Astrocyte of the spinal cord (primary cell): ENCODE measurements around the gene PRKAG2.

ENCODE experiments used
- DNase-seq: peaks from one replicate; pipeline ENCODE4 v3.0.0; 2011; ENCODE audit warnings: low read depth, low spot score
- H3K4me3 ChIP-seq: 2 replicates; pipeline ENCODE4 v1.5.1; 2011; ENCODE audit warnings: low read depth, mild to moderate bottlenecking, low read length, moderate library complexity
- CTCF ChIP-seq: IDR thresholded peaks from 2 replicates; pipeline ENCODE4 v1.5.1; 2012; ENCODE audit warnings: low read depth, mild to moderate bottlenecking, low read length, inconsistent platforms
- in situ Hi-C: cut with HindIII; loops from 2 replicates; pipeline ENCODE4 v1.10.0; 2017; ENCODE audit warnings: low sequenced_read_pairs

PRKAG2 gene

GRCh38 chr7:151513133-151513532 lies 363.8 kb downstream of the PRKAG2 start:
- no peak overlapping the region for H3K4me3 ChIP-seq
- no peak for DNase-seq
- TF ChIP-seq CTCF, result no peak
- in situ Hi-C loops, result no loop called here

- in situ Hi-C loops, result no loop called here
- no peak for TF ChIP-seq CTCF
- no peak overlapping the region for H3K4me3 ChIP-seq
- DNase-seq, result no peak
Observed at GRCh38 chr7:151512353-151512752, 364.6 kb downstream of the PRKAG2 start.

GRCh38 chr7:151511946-151512345 lies 365.0 kb downstream of the PRKAG2 start:
- no peak for DNase-seq
- no peak overlapping the region for H3K4me3 ChIP-seq
- TF ChIP-seq CTCF, result no peak
- in situ Hi-C loops, result no loop called here

- in situ Hi-C loops, result no loop called here
- no peak for TF ChIP-seq CTCF
- no peak overlapping the region for H3K4me3 ChIP-seq
- no peak for DNase-seq
Observed at GRCh38 chr7:151511270-151511669, 365.6 kb downstream of the PRKAG2 start.

- no peak overlapping the region for H3K4me3 ChIP-seq
- in situ Hi-C loops, result no loop called here
- no peak for DNase-seq
- TF ChIP-seq CTCF, result no peak
Observed at GRCh38 chr7:151509670-151510333, 367.1 kb downstream of the PRKAG2 start.

- no peak for DNase-seq
- no peak overlapping the region for H3K4me3 ChIP-seq
- in situ Hi-C loops, result no loop called here
- TF ChIP-seq CTCF, result no peak
Observed at GRCh38 chr7:151508991-151509390, 367.9 kb downstream of the PRKAG2 start.
